Smooth muscle cell (in vitro differentiated cells): ENCODE data around the gene SORCS2. TPM values are rescaled to one million over a fixed set of nuclear protein-coding genes. Genes with fewer than 3 reads are reported as not detected.

Experiments
- DNase-seq: peaks from one replicate; lab custom pipeline; 2025; ENCODE audit not compliant: unreplicated experiment; lab: John Stamatoyannopoulos, UW
- H2AFZ ChIP-seq: fragments of 200-600 bp; sonication (generic); 2 replicates; pipeline ENCODE4 v1.6.0; 2016; ENCODE audit warnings: antibody characterized with exemption, low read depth, mild to moderate bottlenecking
- H3F3A ChIP-seq: fragments of 200-600 bp; sonication (generic); 2 replicates; pipeline ENCODE4 v1.6.0; 2017; ENCODE audit warnings: antibody characterized with exemption, low read depth
- H3K27ac ChIP-seq: fragments of 200-600 bp; sonication (generic); 2 replicates; pipeline ENCODE4 v1.5.1; 2016; ENCODE audit warnings: low read depth, mild to moderate bottlenecking
- H3K27me3 ChIP-seq: fragments of 200-600 bp; sonication (generic); 2 replicates; pipeline ENCODE4 v1.6.1; 2016; ENCODE audit warnings: low read depth, mild to moderate bottlenecking
- H3K36me3 ChIP-seq: fragments of 200-600 bp; sonication (generic); 2 replicates; pipeline ENCODE4 v1.5.1; 2016; ENCODE audit warnings: low read depth
- H3K4me1 ChIP-seq: fragments of 200-600 bp; sonication (generic); 2 replicates; pipeline ENCODE4 v1.5.1; 2016; ENCODE audit warnings: low read depth
- H3K4me2 ChIP-seq: fragments of 200-600 bp; sonication (generic); 2 replicates; pipeline ENCODE4 v1.6.0; 2016; ENCODE audit warnings: mild to moderate bottlenecking
- H3K4me3 ChIP-seq: fragments of 200-600 bp; sonication (generic); 2 replicates; pipeline ENCODE4 v1.5.1; 2016; ENCODE audit warnings: mild to moderate bottlenecking
- H3K79me2 ChIP-seq: fragments of 200-600 bp; sonication (generic); 2 replicates; pipeline ENCODE4 v1.6.0; 2016; ENCODE audit warnings: low read depth, mild to moderate bottlenecking
- H3K9ac ChIP-seq: fragments of 200-600 bp; sonication (generic); 2 replicates; pipeline ENCODE4 v1.6.0; 2016; ENCODE audit warnings: low read depth
- H3K9me3 ChIP-seq: fragments of 200-600 bp; sonication (generic); replicated peaks from 2 replicates; pipeline ENCODE4 v1.5.1; 2016; ENCODE audit warnings: low read depth
- H4K20me1 ChIP-seq: fragments of 200-600 bp; sonication (generic); 2 replicates; pipeline ENCODE4 v1.6.0; 2016; ENCODE audit warnings: low read depth
- WGBS: methylation state at CpG from one replicate; pipeline ENCODE4 v1.1.7; 2016; ENCODE audit warnings: low lambda C conversion rate; 5-methylcytosine and 5-hydroxymethylcytosine counted together
- polyA plus RNA-seq: library from polyadenylated mRNA; unstranded; fragments of >200 nt; fragmentation: Nextera tagmentation; extraction: Ambion mirVana; gene quantifications from 2 replicates; pipeline ENCODE4 v1.2.1, GENCODE V29; 2016
- total RNA-seq: library from RNA; depleted of rRNA; stranded (reverse); fragments of >200 nt; gene quantifications from 2 replicates; pipeline ENCODE4 v1.2.3, GENCODE V29; 2014
- TF ChIP-seq, protein P1 (sequence below): fragments of 200-600 bp; sonication (generic); IDR thresholded peaks from 2 replicates; pipeline ENCODE4 v1.5.1; 2017; ENCODE audit warnings: borderline replicate concordance, mild to moderate bottlenecking, antibody characterized with exemption; ENCODE audit not compliant: insufficient read depth, poor library complexity, severe bottlenecking

The SORCS2 gene
- total and polyA plus RNA-seq, 2 experiments from 2014 or later = 5.2 to 9.3 TPM

DNA sequence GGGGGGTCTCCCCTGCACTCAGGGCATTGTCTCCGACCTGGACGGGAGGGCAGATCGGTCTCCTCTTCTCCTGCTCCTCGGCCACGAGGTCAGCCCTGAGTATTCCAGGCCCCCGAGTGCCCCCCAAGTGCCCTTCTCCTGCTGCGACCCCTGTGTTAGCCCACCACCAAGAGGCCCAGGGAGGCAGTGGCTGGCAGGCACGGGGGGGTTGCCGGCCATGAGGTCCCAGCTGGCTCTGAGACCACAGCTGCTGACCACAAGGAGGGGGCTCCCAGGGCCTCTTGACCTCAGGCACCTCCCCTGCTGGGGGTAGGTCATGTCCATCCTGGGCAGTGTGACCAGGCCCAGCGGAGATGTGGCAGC is 428.5 kb downstream of the SORCS2 start:
- TF ChIP-seq, protein P1, sequence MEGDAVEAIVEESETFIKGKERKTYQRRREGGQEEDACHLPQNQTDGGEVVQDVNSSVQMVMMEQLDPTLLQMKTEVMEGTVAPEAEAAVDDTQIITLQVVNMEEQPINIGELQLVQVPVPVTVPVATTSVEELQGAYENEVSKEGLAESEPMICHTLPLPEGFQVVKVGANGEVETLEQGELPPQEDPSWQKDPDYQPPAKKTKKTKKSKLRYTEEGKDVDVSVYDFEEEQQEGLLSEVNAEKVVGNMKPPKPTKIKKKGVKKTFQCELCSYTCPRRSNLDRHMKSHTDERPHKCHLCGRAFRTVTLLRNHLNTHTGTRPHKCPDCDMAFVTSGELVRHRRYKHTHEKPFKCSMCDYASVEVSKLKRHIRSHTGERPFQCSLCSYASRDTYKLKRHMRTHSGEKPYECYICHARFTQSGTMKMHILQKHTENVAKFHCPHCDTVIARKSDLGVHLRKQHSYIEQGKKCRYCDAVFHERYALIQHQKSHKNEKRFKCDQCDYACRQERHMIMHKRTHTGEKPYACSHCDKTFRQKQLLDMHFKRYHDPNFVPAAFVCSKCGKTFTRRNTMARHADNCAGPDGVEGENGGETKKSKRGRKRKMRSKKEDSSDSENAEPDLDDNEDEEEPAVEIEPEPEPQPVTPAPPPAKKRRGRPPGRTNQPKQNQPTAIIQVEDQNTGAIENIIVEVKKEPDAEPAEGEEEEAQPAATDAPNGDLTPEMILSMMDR = no peak
- 95% methylated on average over 8 of the region's 10 CpGs for WGBS

DNA sequence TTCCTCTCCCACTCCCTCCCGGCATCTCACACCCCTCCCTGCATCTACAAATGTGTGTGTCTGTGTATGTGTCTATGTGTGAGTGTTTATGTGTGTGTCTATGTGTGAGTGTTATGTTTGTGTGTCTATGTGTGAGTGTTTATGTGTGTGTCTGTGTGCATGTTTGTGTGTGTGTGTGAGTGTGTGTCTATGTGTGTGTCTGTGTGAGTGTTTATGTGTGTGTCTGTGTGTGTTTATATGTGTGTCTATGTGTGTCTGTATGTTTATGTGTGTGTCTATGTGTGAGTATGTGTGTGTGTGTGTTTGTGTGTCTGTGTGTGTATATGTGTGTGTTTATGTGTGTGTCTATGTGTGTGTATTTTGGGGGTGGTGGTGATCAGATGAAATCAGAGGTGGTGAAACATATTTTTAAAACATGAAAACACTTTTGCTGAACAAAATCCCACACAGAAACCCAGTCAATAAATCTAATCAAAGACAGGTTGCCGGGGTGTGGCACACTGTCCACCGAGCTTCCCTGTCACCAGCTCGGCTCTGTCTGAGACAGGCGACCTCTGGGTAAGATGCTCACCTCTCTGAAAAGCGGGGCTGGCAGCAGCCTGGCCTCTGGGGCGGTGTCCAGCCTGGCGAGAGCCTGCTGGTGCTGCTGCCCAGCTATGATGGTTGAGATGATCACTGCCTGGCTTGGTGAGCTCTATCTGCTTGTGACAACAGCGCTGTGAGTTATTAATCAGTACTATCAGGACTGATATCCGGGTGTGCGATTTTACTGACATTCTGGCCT is 429.1 kb downstream of the SORCS2 start:
- WGBS = 88% methylated on average over 11 of the region's 11 CpGs
- no peaks in the 10 kb centered on the region for H3K4me1 ChIP-seq
- H3K27me3 ChIP-seq = no peaks in the 10 kb centered on the region
- H3K9me3 ChIP-seq = no peaks in the 10 kb centered on the region
- no peaks in the 10 kb centered on the region for H4K20me1 ChIP-seq
- no peaks in the 10 kb centered on the region for H3K36me3 ChIP-seq
- no peak overlapping the region for H3K4me2 ChIP-seq
- H3K27ac ChIP-seq = no peak overlapping the region
- no peaks in the 10 kb centered on the region for H3F3A ChIP-seq
- no peak overlapping the region for H2AFZ ChIP-seq
- TF ChIP-seq, protein P1 = no peak
- no peak overlapping the region for H3K9ac ChIP-seq
- H3K4me3 ChIP-seq = no peak overlapping the region
- DNase-seq = no peak
- H3K79me2 ChIP-seq = no peaks in the 10 kb centered on the region

More for the DNA sequence above, 428.5 kb downstream of the SORCS2 start:
- no peak for DNase-seq
- no peak overlapping the region for H3K9ac ChIP-seq
- no peak overlapping the region for H2AFZ ChIP-seq
- H3K27ac ChIP-seq = no peak overlapping the region
- H3K4me2 ChIP-seq = no peak overlapping the region
- no peaks in the 10 kb centered on the region for H3K79me2 ChIP-seq
- H3K27me3 ChIP-seq = no peaks in the 10 kb centered on the region
- H3K36me3 ChIP-seq = no peaks in the 10 kb centered on the region
- H3K4me3 ChIP-seq = no peak overlapping the region
- no peaks in the 10 kb centered on the region for H4K20me1 ChIP-seq
- H3K9me3 ChIP-seq = no peaks in the 10 kb centered on the region
- H3F3A ChIP-seq = no peaks in the 10 kb centered on the region
- no peaks in the 10 kb centered on the region for H3K4me1 ChIP-seq

DNA sequence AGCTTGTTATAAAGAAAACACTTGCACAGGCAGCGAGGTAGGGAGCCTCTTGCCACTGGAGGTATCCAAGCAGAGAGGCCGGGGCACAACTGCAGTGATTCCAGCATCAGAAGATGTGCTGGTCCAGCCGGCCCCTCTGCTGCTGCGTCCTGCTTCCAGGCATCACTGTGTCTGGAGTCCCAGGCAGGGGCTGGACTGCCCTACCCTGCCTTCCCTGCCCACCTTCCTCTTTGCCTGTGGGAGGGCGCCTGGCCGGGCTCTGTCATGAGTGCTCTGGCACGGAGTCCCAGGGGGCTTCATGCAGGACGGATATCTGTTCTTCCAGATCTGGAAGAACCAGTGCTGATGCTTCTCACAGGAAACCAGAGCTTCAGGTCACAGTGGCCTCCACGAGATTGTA is 430.0 kb downstream of the SORCS2 start:
- 92% methylated on average over 9 of the region's 9 CpGs for WGBS
- Histone ChIP-seq H3K9me3 (no peaks in the 10 kb centered on the region), H3F3A (no peaks in the 10 kb centered on the region), H3K9ac (no peak overlapping the region), H4K20me1 (no peaks in the 10 kb centered on the region), H2AFZ (no peak overlapping the region), H3K79me2 (no peaks in the 10 kb centered on the region), H3K27ac (no peak overlapping the region), H3K27me3 (no peaks in the 10 kb centered on the region), H3K4me1 (no peaks in the 10 kb centered on the region), H3K36me3 (no peaks in the 10 kb centered on the region), H3K4me2 (no peak overlapping the region), H3K4me3 (no peak overlapping the region)
- no peak for DNase-seq
- TF ChIP-seq, protein P1 = no peak

DNA sequence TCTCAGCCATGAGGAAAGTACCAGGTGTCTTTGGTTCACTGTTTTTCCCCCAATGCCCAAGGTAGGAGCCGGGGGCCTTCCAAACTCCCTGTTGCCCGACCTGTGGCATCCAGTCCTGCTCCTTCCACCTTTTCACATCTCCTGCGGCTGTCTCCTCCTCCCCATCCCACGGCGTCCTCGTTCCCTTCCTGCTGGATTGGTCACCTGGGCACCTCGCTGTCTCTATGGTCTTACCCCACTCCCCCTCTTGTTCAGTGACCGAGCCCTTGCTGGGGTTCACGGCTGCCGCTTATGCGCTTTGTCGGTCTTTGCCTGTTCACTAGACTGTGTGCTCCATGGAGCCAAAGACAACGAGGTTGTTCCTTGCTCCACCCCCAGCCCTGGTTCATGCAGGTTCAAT is 431.1 kb downstream of the SORCS2 start:
- H3K27ac ChIP-seq = no peak overlapping the region
- H3K9ac ChIP-seq = no peak overlapping the region
- H2AFZ ChIP-seq = no peak overlapping the region
- H3K4me2 ChIP-seq = no peak overlapping the region
- H3K4me1 ChIP-seq = no peaks in the 10 kb centered on the region
- no peaks in the 10 kb centered on the region for H4K20me1 ChIP-seq
- H3F3A ChIP-seq = no peaks in the 10 kb centered on the region
- WGBS = 92% methylated on average over 13 of the region's 13 CpGs
- no peaks in the 10 kb centered on the region for H3K27me3 ChIP-seq
- no peak overlapping the region for H3K4me3 ChIP-seq
- TF ChIP-seq, protein P1 = no peak
- DNase-seq = no peak
- H3K9me3 ChIP-seq = no peaks in the 10 kb centered on the region
- no peaks in the 10 kb centered on the region for H3K36me3 ChIP-seq
- H3K79me2 ChIP-seq = no peaks in the 10 kb centered on the region
